Liver (tissue), 9 donors: ENCODE measurements around the gene ZNF227. TPM values are rescaled to one million over a fixed set of nuclear protein-coding genes. Genes with fewer than 3 reads are reported as not detected.
A peak's percentile ranks its signal among the peaks of the same experiment; 100 is the strongest.

Experiments used
- DNase-seq: peaks from one replicate; pipeline ENCODE4 v3.0.0-alpha.2; 2017; ENCODE audit warnings: low spot score
- H3K27ac ChIP-seq, 2 donors: one replicate each; pipeline ENCODE4 v1.7.0; 2013; ENCODE audit warnings: inconsistent platforms in 2 of 2, low read length in 2 of 2, control low read depth in 1 of 2, low read depth in 1 of 2, mild to moderate bottlenecking in 1 of 2
- H3K27me3 ChIP-seq, 4 donors: one replicate each; pipeline versions ENCODE4 v1.6.1 to v1.7.0; 2013; ENCODE audit warnings: low read length in 3 of 4, inconsistent platforms in 1 of 4, mild to moderate bottlenecking in 1 of 4, moderate library complexity in 1 of 4; ENCODE audit not compliant: control insufficient read depth in 4 of 4, insufficient read depth in 4 of 4
- H3K36me3 ChIP-seq, 4 donors: one replicate each; pipeline versions ENCODE4 v1.6.1 to v1.7.0; 2013; ENCODE audit warnings: low read length in 3 of 4, mild to moderate bottlenecking in 3 of 4, low read depth in 1 of 4, moderate library complexity in 1 of 4; ENCODE audit not compliant: control insufficient read depth in 4 of 4, insufficient read depth in 3 of 4
- H3K4me1 ChIP-seq, 4 donors: one replicate each; pipeline versions ENCODE4 v1.6.1 to v1.7.0; 2013; ENCODE audit warnings: low read length in 3 of 4, mild to moderate bottlenecking in 3 of 4, moderate library complexity in 1 of 4; ENCODE audit not compliant: control insufficient read depth in 4 of 4, insufficient read depth in 4 of 4
- H3K4me3 ChIP-seq, 3 donors: one replicate each; pipeline versions ENCODE4 v1.6.1 to v1.7.0; 2013; ENCODE audit warnings: low read length in 3 of 3, control low read depth in 1 of 3, low read depth in 1 of 3, mild to moderate bottlenecking in 1 of 3
- H3K9ac ChIP-seq, 2 donors: one replicate each; pipeline ENCODE4 v1.7.0; 2013; ENCODE audit warnings: low read length in 2 of 2, mild to moderate bottlenecking in 2 of 2, moderate library complexity in 2 of 2, control low read depth in 1 of 2, low read depth in 1 of 2
- H3K9me3 ChIP-seq, 4 donors: one replicate each; pipeline versions ENCODE4 v1.6.1 to v1.7.0; 2013; ENCODE audit warnings: low read length in 3 of 4; ENCODE audit not compliant: control insufficient read depth in 4 of 4
- EGR1 ChIP-seq, 2 donors: IDR thresholded peaks; 2 replicates each; pipeline ENCODE4 v1.6.1; 2016 to 2018; ENCODE audit warnings: antibody characterized with exemption in 2 of 2, low read depth in 2 of 2
- FOXA2 ChIP-seq: IDR thresholded peaks from 2 replicates; pipeline ENCODE4 v1.6.1; 2016; ENCODE audit warnings: antibody characterized with exemption
- GABPA ChIP-seq, 2 donors: IDR thresholded peaks in 1 of 2; conservative IDR thresholded peaks in 1 of 2; 2 replicates each; pipeline ENCODE4 v1.6.1; 2016; ENCODE audit warnings: antibody characterized with exemption in 2 of 2, mild to moderate bottlenecking in 1 of 2, moderate library complexity in 1 of 2
- HNF4A ChIP-seq, 2 donors: conservative IDR thresholded peaks; 2 replicates each; pipeline ENCODE4 v1.6.1; 2016; ENCODE audit warnings: antibody characterized with exemption in 2 of 2, mild to moderate bottlenecking in 2 of 2
- JUND ChIP-seq, 2 donors: IDR thresholded peaks; 2 replicates each; pipeline ENCODE4 v1.6.1; 2016; ENCODE audit warnings: antibody characterized with exemption in 2 of 2
- NR2F2 ChIP-seq: IDR thresholded peaks from 2 replicates; pipeline ENCODE4 v1.6.1; 2016; ENCODE audit warnings: antibody characterized with exemption
- RAD21 ChIP-seq, 2 donors: IDR thresholded peaks; 2 replicates each; pipeline ENCODE4 v1.6.1; 2016; ENCODE audit warnings: antibody characterized with exemption in 2 of 2, mild to moderate bottlenecking in 2 of 2
- RXRA ChIP-seq, 2 donors: IDR thresholded peaks; 2 replicates each; pipeline ENCODE4 v1.6.1; 2017 to 2018; ENCODE audit warnings: antibody characterized with exemption in 2 of 2, mild to moderate bottlenecking in 1 of 2
- SP1 ChIP-seq: IDR thresholded peaks from 2 replicates; pipeline ENCODE4 v1.6.1; 2018; ENCODE audit warnings: antibody characterized with exemption, mild to moderate bottlenecking
- TAF1 ChIP-seq: conservative IDR thresholded peaks from 2 replicates; pipeline ENCODE4 v1.6.1; 2016; ENCODE audit warnings: antibody characterized with exemption, mild to moderate bottlenecking
- YY1 ChIP-seq: IDR thresholded peaks from 2 replicates; pipeline ENCODE4 v1.6.1; 2016; ENCODE audit warnings: antibody characterized with exemption, mild to moderate bottlenecking
- WGBS: extraction: QIAGEN DNeasy Blood & Tissue Kit; methylation state at CpG from one replicate; pipeline ENCODE4 v1.1.7; 2013; 5-methylcytosine and 5-hydroxymethylcytosine counted together
- polyA plus RNA-seq, 2 donors: library from polyadenylated mRNA; stranded (reverse) in 1 of 2; unstranded in 1 of 2; fragments of 200-250 nt in 1 of 2; fragments of >200 nt in 1 of 2; fragmentation: Nextera tagmentation in 1 of 2; extraction: Ambion mirVana in 1 of 2; gene quantifications; one replicate each; pipeline versions ENCODE4 v1.2.1 to v1.2.3, GENCODE V29; 2013 to 2015
- total RNA-seq, 2 donors: library from RNA; depleted of rRNA; stranded (reverse); fragments of >200 nt; gene quantifications; one replicate each; pipeline ENCODE4 v1.2.3, GENCODE V29; 2014
- TF ChIP-seq, protein P1 (sequence below): IDR thresholded peaks from 2 replicates; pipeline ENCODE4 v1.6.1; 2016; ENCODE audit warnings: antibody characterized with exemption
- TF ChIP-seq, protein P2 (sequence below): fragments of 150-350 bp; IDR thresholded peaks from 2 replicates; pipeline ENCODE4 v1.5.1; 2017; ENCODE audit warnings: improper control_type of control experiment, low read depth, low read length; ENCODE audit not compliant: missing input control
- TF ChIP-seq, protein P3 (sequence below): IDR thresholded peaks from 2 replicates; pipeline ENCODE4 v1.6.1; 2016; ENCODE audit warnings: antibody characterized with exemption
- TF ChIP-seq, protein P4 (sequence below): IDR thresholded peaks from 2 replicates; pipeline ENCODE4 v1.6.1; 2016; ENCODE audit warnings: antibody characterized with exemption, mild to moderate bottlenecking
- donor health status: healthy.
- donor health status: healthy.
- donor health status: healthy.
- donor health status: healthy.
- donor health status: healthy.

Gene ZNF227
- total and polyA plus RNA-seq, 4 donors: 3.3 to 10.9 (median 6.1) TPM

DNA sequence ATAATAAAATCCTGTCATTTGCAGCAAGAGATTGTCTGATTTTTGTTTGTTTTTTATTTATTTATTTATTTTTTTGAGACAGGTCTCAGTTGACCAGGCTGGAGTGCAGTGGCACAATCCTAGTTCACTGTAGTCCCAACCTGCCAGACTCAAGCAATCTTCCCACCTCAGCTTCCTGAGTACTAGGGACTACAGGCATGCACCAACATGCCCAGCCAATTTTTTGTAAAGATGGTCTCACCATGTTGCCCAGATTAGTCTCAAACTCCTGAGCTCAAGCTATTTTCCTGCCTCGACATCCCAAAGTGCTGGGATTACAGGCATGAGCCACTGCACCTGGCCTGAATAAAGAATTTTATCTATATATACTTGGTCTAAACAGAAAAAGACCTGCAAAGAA, 65.0 kb downstream of the ZNF227 start:
- Histone ChIP-seq H3K4me1 (no peaks in the 10 kb centered on the region), H3K4me3 (peak overlapping the region in 1 of 3 donors; percentile 24), H3K9ac (no peak overlapping the region), H3K36me3 (peaks cover 3 to 14% (median 9%) of the 10 kb centered on the region in 4 donors), H3K27me3 (no peaks in the 10 kb centered on the region), H3K27ac (no peak overlapping the region), H3K9me3 (peaks cover 24 to 58% (median 43%) of the 10 kb centered on the region in 4 donors)
- WGBS: 100% methylated on average over 1 of the region's 1 CpG
- no peak for DNase-seq
- TF ChIP-seq NR2F2: no peak
- TF ChIP-seq EGR1 (IDR thresholded peaks at IDR 0.05; ENCODE audit: low read depth in 2 of 2): no peak
- no peak for TF ChIP-seq RXRA (IDR thresholded peaks at IDR 0.05)

DNA sequence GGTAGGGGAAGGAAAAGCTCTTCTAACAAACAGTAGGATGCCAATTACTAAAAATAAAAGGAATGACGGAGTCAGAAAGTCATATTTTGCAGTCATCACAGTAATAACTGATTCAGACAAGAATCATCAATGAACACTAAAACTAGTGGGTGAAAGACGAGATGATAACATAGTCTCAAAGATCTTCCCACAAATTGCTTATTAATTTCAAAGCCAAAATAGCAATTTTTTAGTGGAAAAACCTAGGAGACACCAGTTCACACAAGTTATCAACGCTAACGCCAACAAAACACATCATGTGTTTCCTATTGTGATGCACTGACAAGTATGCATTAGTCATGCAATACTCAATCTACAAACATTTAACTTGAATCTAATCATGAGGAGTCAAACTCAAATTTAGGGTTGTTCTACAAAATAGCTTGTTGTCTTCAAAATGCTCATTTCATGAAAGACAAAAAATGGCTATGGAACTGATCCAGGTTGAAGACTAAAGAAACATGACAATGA, 65.9 kb downstream of the ZNF227 start:
- 94% methylated on average over 4 of the region's 4 CpGs for WGBS
- Histone ChIP-seq H3K4me1 (no peaks in the 10 kb centered on the region), H3K9me3 (peaks cover 24 to 62% (median 45%) of the 10 kb centered on the region in 4 donors), H3K9ac (no peak overlapping the region), H3K27me3 (no peaks in the 10 kb centered on the region), H3K36me3 (peaks cover 0 to 12% (median 7%) of the 10 kb centered on the region in 4 donors), H3K4me3 (peak overlapping the region in 1 of 3 donors; percentile 7), H3K27ac (no peak overlapping the region)
- DNase-seq: no peak
- TF ChIP-seq RXRA (IDR thresholded peaks at IDR 0.05) (no peak), RAD21 (IDR thresholded peaks at IDR 0.05) (no peak), EGR1 (IDR thresholded peaks at IDR 0.05; ENCODE audit: low read depth in 2 of 2) (no peak), TAF1 (no peak), FOXA2 (no peak), SP1 (no peak), YY1 (no peak), GABPA (IDR thresholded peaks at IDR 0.05 in 1 of 2, conservative IDR thresholded peaks at IDR 0.05 in 1 of 2) (no peak), NR2F2 (no peak)
- TF ChIP-seq, protein P1, sequence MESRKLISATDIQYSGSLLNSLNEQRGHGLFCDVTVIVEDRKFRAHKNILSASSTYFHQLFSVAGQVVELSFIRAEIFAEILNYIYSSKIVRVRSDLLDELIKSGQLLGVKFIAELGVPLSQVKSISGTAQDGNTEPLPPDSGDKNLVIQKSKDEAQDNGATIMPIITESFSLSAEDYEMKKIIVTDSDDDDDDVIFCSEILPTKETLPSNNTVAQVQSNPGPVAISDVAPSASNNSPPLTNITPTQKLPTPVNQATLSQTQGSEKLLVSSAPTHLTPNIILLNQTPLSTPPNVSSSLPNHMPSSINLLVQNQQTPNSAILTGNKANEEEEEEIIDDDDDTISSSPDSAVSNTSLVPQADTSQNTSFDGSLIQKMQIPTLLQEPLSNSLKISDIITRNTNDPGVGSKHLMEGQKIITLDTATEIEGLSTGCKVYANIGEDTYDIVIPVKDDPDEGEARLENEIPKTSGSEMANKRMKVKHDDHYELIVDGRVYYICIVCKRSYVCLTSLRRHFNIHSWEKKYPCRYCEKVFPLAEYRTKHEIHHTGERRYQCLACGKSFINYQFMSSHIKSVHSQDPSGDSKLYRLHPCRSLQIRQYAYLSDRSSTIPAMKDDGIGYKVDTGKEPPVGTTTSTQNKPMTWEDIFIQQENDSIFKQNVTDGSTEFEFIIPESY: no peak
- TF ChIP-seq, protein P2, sequence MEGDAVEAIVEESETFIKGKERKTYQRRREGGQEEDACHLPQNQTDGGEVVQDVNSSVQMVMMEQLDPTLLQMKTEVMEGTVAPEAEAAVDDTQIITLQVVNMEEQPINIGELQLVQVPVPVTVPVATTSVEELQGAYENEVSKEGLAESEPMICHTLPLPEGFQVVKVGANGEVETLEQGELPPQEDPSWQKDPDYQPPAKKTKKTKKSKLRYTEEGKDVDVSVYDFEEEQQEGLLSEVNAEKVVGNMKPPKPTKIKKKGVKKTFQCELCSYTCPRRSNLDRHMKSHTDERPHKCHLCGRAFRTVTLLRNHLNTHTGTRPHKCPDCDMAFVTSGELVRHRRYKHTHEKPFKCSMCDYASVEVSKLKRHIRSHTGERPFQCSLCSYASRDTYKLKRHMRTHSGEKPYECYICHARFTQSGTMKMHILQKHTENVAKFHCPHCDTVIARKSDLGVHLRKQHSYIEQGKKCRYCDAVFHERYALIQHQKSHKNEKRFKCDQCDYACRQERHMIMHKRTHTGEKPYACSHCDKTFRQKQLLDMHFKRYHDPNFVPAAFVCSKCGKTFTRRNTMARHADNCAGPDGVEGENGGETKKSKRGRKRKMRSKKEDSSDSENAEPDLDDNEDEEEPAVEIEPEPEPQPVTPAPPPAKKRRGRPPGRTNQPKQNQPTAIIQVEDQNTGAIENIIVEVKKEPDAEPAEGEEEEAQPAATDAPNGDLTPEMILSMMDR: no peak
- TF ChIP-seq, protein P3, sequence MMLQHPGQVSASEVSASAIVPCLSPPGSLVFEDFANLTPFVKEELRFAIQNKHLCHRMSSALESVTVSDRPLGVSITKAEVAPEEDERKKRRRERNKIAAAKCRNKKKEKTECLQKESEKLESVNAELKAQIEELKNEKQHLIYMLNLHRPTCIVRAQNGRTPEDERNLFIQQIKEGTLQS: no peak

DNA sequence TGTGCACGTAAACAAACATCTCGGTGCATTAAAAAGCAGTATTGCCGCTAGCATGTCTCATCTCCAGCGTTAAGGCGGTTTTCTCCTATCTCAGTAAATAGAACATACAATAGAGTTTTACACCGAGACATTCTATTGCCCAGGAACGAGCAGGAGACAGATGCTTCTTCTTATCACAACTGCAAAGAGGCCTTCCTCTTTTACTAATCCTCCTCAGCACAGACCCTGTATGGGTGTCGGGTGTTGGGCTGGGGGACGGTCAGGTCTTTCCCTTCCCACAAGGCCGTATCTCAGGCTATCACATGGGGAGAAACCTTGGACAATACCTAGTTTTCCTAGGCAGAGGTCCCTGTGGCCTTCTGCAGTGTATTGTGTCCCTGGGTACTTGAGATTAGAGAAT, 68.6 kb downstream of the ZNF227 start:
- Histone ChIP-seq H3K36me3 (peaks cover 0 to 4% (median 2%) of the 10 kb centered on the region in 4 donors), H3K27me3 (no peaks in the 10 kb centered on the region), H3K27ac (no peak overlapping the region), H3K4me3 (peak overlapping the region in 2 of 3 donors; percentile 21 to 35), H3K9me3 (peaks cover 21 to 62% (median 42%) of the 10 kb centered on the region in 4 donors), H3K4me1 (no peaks in the 10 kb centered on the region), H3K9ac (no peak overlapping the region)
- WGBS: 89% methylated on average over 10 of the region's 10 CpGs
- no peak for DNase-seq
- TF ChIP-seq JUND (IDR thresholded peaks at IDR 0.05) (no peak), RAD21 (IDR thresholded peaks at IDR 0.05) (no peak), FOXA2 (no peak), NR2F2 (no peak), TAF1 (no peak), HNF4A (conservative IDR thresholded peaks at IDR 0.05) (no peak), YY1 (no peak)
- TF ChIP-seq, protein P3: no peak
- TF ChIP-seq, protein P1: no peak
- TF ChIP-seq, protein P4, sequence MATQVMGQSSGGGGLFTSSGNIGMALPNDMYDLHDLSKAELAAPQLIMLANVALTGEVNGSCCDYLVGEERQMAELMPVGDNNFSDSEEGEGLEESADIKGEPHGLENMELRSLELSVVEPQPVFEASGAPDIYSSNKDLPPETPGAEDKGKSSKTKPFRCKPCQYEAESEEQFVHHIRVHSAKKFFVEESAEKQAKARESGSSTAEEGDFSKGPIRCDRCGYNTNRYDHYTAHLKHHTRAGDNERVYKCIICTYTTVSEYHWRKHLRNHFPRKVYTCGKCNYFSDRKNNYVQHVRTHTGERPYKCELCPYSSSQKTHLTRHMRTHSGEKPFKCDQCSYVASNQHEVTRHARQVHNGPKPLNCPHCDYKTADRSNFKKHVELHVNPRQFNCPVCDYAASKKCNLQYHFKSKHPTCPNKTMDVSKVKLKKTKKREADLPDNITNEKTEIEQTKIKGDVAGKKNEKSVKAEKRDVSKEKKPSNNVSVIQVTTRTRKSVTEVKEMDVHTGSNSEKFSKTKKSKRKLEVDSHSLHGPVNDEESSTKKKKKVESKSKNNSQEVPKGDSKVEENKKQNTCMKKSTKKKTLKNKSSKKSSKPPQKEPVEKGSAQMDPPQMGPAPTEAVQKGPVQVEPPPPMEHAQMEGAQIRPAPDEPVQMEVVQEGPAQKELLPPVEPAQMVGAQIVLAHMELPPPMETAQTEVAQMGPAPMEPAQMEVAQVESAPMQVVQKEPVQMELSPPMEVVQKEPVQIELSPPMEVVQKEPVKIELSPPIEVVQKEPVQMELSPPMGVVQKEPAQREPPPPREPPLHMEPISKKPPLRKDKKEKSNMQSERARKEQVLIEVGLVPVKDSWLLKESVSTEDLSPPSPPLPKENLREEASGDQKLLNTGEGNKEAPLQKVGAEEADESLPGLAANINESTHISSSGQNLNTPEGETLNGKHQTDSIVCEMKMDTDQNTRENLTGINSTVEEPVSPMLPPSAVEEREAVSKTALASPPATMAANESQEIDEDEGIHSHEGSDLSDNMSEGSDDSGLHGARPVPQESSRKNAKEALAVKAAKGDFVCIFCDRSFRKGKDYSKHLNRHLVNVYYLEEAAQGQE: no peak
